ENCODE data around the gene USP20.

USP20 gene

DNA sequence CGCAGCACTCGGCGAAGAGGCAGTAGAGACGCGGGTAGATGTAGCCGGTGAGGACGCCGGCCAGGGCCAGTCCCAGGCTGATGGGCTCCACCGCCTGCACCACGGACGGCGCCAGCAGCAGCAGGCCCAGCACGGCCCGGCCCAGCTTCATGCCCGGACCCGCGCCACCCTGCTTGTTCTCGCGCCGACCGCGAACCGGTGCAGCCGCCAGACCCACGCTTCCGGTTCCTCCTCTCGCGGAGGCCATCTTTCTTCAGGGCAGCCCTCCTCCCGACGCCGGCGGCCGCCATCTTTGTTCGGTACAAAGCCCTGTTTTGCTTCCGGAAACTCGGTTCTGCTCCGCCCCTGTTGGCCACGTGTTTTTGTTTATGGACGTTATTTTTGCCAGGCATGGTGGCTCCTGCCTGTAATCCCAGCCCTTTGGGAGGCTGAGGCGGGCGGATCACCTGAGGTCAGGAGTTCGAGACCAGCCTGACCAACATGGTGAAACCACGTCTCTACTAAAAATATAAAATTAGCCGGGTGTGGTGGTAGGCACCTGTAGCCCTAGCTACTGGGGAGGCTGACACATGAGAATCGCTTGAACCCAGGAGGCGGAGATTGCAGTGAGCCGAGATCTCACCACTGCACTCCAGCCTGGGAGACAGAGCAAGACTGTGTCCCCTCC, 11.2 kb upstream of the USP20 start, which contains the start of gene TOR1A:
Gene TOR1A (minus strand): TSS at position 202 of the 667 bp plus-strand sequence. CDS start 51 bp downstream, at position 151.
- DNase-seq = peak; percentile 96

DNA sequence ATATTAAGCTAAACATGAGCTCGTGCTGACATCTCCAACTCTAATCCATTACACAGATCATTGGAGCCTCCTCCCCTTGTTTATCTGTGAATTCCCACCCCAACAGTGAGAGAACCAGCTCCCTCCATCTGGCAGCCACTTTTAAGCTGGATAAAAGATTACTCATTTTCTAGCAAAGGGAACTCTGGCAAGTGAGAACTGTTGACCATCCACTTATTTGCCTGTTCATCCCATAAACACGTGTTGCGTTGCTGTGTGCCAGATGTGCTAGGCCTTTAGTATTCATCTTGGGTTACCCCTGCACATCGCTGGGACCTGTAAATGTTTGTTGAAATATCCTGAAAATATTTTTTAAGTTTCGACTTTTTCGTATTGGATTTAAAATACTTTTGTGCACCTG, 8.9 kb upstream of the USP20 start:
- DNase-seq = no peak

DNA sequence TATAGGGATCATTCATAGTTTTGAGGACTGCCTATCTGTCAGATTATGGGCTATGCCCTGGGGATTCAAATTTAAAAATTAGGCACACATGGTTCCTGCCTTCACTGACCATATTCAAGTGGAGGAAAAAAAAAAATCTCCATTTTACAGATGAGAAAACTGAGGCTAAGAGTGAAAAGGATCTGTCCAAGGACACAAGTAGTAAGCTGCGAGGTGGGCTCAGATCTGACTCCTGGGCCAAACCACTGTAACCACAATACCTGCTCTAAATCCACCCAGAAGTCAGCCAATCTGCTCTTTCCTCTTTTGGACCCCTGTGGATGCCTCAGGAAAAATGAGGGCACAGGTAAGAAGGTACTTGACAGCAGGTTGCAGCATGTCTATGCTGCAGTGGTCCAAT, 8.5 kb upstream of the USP20 start:
- DNase-seq = no peak

DNA sequence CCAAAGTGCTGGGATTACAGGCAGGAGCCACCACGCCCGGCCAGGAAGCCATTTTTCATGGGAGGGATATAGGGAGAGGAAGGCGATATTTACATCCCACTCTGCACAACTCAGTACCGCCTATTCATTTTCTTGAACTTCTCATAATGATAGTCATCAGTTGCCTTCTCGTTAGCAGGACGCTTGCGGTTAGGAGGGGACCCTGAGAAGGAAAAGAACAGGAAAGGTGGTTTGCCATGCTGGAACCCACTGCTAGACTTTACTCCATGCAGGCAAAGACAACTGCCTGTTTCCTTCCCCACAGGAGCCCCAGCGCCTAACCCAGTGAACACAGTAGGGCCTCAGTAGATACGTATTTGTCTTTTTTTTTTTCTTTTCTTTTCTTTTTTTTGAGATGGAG, 7.2 kb upstream of the USP20 start:
- no peak for DNase-seq

- no peak for DNase-seq
Measured at GRCh38 chr9:129828969-129829368, 6.3 kb upstream of the USP20 start.

GRCh38 chr9:129832982-129833381, 2.3 kb upstream of the USP20 start:
- no peak for DNase-seq

- no peak for DNase-seq
Measured at GRCh38 chr9:129834489-129835127, 650 bp upstream of the USP20 start.

GRCh38 chr9:129835860-129836223, 584 bp downstream of the USP20 start:
- no peak for DNase-seq

DNA sequence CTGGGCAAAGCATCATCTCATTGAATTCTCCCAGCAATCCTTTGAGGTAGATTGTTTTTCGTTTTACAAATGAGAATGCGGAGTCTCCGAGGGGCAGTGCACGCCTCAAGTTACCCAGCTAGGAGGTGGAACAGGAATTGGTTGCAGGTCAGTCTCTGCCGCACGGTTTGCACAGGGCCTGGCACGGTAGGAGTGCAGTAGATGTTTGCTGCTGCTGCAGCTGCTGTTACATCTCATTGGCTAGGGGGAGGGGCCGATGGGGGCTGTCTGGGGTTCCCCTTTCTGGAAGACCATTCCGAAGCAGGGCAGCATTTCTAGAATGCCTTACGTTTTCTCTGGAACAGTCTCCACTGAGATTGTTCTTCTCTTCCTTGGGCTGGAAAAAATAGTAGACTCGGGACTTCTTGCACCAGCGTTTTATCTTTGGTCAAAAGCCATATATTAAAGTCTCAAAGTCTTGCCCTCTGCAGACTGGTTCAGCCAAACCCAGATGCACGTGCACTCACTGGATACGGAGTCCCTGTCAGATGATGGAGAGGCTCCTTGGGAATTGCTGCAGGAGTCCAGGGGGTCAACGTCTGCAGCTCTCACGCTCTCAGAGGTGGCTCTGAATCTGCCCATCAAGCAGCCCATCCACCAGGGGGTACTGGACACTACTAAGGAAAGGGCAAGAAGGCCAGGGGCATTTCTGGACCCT, 1.2 kb downstream of the USP20 start:
- peak; percentile 58 for DNase-seq

- DNase-seq = peak; percentile 52
Measured at GRCh38 chr9:129838707-129839259, 3.5 kb downstream of the USP20 start.

DNA sequence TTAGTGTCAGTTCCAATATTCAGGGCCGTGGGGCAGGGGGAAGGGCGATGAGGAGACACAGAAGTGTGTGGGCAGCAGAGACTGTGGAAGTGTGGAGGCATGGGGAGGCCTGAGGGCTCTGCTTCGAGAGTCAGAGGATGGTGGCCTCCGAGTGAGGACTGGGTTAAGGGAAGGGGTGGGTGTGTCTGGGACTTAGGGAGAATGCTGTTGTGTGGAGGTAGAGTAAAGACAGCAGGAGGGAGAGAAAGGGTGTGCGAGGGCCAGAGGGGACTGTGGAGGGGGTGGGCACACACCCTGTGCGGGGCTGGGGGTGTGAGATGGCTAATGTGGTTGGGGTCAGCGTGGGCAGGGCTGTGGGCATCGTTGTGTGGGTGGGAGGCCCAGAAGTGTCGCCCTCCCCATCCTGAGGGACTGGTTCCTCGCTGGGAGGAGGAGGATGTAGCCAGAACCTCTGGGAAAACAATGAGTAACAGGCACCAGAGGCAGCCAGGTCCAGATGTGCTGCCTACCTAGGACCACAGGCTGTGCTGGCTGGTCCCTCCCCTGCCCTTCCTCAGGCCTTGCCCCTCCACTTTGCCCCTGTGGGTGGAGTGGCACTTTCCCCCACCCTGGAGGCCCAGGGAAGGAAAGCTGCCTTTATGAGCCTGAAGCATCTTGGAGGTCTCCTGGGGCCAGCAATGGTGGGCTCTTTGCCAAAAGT, 4.2 kb downstream of the USP20 start:
- DNase-seq = no peak

DNA sequence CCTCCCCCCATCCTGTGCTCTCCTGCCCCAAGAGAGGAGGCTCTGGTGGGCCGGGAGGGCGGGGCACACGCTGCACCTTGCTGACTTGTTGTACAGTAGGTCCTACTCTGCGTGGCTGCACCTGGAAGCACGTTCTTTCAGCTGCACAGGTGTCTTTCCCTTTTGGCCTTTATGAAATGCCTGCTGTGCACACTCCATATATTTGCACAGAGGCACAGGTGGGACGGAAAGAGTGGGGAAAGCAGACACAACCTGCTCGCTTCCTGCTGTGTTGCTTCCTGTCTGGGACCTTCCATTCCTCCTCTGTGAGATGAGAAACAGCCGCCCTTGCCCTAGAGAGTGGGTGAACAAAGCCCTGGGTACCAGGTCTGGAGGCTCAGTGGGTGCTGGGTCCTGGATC, 4.8 kb downstream of the USP20 start:
- DNase-seq = no peak

DNA sequence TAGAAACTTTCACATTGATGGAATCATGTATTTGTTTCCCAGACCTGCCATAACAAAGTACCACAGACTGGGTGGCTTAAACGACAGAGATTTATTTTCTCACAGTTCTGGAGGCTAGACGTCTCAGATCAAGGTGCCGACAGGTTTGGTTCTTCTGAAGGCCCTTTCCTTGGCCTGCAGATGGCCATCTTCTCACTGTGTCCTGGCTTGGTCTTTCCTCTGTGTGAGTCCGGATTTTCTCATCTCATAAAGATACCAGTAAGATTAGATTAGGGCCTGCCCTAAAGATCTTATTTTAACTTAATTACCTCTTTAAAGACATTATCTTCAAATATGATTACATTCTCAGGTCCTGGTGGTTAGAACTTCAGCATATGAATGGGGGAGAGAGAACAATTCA, 5.8 kb downstream of the USP20 start:
- DNase-seq = no peak

GRCh38 chr9:129845373-129845772, 10.1 kb downstream of the USP20 start:
- no peak for DNase-seq

DNA sequence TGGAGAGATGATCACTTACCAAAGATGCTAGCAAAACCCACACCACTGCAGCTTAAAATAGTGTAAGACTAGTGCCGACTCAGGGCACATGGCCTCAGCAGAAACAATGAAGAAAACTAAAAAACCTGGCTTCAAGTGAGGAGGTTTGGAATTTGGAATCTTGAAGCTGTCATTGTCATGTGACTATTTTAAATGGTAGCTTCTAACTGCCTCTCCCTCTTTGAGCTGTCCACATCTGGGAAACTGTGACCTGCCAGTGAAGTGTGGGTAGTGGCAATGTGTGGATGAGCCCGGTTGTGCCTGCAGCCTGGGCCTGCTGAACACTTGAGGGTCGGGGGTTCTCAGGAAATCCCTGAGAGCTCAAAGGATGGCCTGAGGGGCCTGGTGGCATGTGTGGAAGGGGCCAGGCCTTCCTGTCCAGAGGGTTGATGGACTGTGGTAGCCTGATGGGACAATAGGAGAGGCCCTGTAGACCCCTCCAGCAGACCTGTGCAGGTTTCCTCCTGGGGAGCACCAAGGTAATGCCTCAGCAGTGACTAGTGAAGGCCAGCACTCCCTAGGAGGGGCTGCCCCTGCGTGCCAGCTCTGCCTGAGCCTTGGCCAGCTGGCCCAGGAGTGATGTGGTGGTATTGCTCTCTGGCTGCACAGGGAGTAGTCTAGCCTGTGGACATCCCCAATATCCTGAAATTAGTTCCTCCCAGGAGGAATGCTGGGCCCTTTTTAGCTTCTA, 13.6 kb downstream of the USP20 start:
- no peak for DNase-seq

- no peak for DNase-seq
Measured at GRCh38 chr9:129849901-129850300, 14.6 kb downstream of the USP20 start.

GRCh38 chr9:129850821-129851550, 15.7 kb downstream of the USP20 start:
- no peak for DNase-seq

DNA sequence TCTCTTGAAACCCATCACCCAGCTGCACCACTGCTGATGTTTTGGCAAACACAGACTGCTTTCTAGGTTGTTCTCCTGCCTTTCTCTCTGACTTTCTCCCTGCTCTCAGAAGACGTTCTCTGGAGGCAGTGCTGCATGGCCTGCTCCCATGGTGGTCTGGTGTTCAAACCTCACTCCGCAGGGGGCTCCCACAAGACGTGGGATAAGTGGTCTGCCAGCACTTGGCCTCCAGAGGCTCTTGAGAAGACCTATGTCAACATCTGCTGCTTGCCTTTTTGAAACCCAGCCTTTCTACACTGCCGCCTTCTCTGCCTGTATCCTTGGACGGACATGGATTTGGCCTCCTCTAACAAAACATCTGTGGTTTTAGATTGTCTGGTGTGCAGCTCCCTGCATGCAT, 16.6 kb downstream of the USP20 start:
- DNase-seq = no peak

DNA sequence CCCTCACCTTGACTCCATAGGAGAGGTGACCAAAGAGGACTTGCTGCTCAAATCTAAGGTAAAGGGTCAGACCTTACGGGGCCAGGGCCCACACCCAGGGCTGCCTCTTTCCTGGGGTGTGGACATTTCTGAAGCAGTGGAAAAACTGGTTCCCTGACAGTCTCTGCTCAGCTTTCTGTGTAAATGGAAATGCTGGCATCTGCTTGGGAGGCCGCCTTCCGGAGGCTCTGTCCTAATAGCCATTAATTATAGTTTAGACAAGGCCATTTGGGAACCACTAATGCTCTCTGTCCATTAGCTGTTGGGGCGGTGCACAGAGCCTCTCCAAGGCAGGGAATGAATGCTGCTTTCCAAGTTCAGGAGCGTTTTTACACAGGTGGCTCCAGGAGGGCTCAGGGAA, 17.3 kb downstream of the USP20 start:
- DNase-seq = no peak

GRCh38 chr9:129853614-129854013, 18.4 kb downstream of the USP20 start:
- DNase-seq = no peak

DNA sequence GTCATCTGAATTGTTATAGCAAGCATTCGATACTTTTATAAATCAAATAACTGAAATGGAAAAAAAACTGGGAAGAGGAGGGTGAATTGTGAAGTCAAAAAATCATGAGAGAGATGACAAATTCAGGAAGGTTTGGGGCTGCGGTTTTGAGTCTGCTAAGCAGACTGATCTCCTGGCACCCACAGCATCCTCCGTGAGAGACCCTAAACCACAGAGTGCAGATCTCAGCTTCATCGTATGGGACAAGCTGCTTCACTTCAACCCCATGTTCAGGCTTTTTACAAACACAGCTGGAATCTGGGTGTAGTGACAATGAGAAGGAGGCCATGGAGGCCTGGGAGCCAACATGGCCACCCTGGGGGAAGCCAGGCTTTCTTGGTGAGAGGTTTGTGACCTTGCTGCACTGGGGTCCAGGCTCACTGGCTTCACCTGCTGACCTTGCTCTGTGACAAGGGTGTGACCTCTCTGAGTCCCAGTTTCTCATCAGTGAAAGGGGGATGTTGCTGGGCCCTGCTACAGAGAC, 19.4 kb downstream of the USP20 start:
- no peak for DNase-seq

DNA sequence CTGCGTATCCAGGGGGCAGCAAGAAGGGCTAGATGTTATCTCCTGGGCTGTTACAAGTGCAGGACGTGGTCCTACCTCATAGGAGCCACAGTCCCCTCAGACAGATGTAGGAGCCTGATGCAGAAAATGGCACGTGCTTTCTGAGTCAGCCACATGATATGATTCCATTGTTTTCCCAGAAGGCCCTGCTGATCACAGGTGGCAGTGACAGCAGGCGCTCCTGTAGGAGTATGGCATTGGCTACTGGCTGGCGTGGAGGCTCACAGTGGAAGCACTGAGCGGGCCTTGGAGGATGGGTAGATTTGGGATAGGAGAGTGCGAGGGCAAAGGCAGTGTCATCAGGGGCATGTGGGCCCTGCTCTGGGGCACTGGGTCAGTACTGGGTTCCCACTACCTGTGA, 21.9 kb downstream of the USP20 start:
- no peak for DNase-seq
